HS-5 (cell line): ENCODE measurements around the gene MFSD6.

Source experiments
- DNase-seq: peaks from one replicate; pipeline ENCODE4 v3.0.0-alpha.2; 2012; ENCODE audit warnings: low read depth

Gene MFSD6

GRCh38 chr2:190532581-190532980, 124.4 kb downstream of the MFSD6 start:
- DNase-seq: no peak

GRCh38 chr2:190533175-190533967, 125.2 kb downstream of the MFSD6 start:
- DNase-seq: no peak

GRCh38 chr2:190533968-190534309, 125.8 kb downstream of the MFSD6 start:
- no peak for DNase-seq

GRCh38 chr2:190534310-190535120, 126.4 kb downstream of the MFSD6 start, which contains the start of gene NEMP2:
Gene NEMP2 (minus strand): TSS chr2:190534722. CDS start chr2:190534655, 67 bp downstream.
- peak; percentile 41 for DNase-seq

GRCh38 chr2:190535121-190535439, 126.9 kb downstream of the MFSD6 start:
- DNase-seq: no peak

- no peak for DNase-seq
Observed at GRCh38 chr2:190535586-190535985, 127.4 kb downstream of the MFSD6 start.

GRCh38 chr2:190537765-190538164, 129.6 kb downstream of the MFSD6 start:
- no peak for DNase-seq

GRCh38 chr2:190538201-190538600, 130.0 kb downstream of the MFSD6 start:
- DNase-seq: no peak

- DNase-seq: no peak
Observed at GRCh38 chr2:190540048-190540447, 131.9 kb downstream of the MFSD6 start.

GRCh38 chr2:190545093-190545492, 136.9 kb downstream of the MFSD6 start:
- DNase-seq: no peak

- no peak for DNase-seq
Observed at GRCh38 chr2:190545555-190546385, 137.6 kb downstream of the MFSD6 start.

GRCh38 chr2:190546734-190547133, 138.6 kb downstream of the MFSD6 start:
- no peak for DNase-seq

- no peak for DNase-seq
Observed at GRCh38 chr2:190547886-190548285, 139.7 kb downstream of the MFSD6 start.

- DNase-seq: no peak
Observed at GRCh38 chr2:190550137-190550536, 142.0 kb downstream of the MFSD6 start.
